ENCODE data around the gene EFTUD2. TPM values are rescaled to one million over a fixed set of nuclear protein-coding genes. Genes with fewer than 3 reads are reported as not detected.

Gene EFTUD2
- total RNA-seq, 1 donor from 2014 or later: 78.1 TPM

GRCh38 chr17:44898768-44899073 lies 524 bp downstream of the EFTUD2 start:
- H3K4me3 ChIP-seq (ENCODE audit: low read depth, low read length): peak overlapping the region; percentile 79
- DNase-seq (ENCODE audit: low read depth): no peak
- TF ChIP-seq CTCF (conservative IDR thresholded peaks at IDR 0.05; ENCODE audit: low read depth, low read length): no peak

- TF ChIP-seq CTCF (conservative IDR thresholded peaks at IDR 0.05; ENCODE audit: low read depth, low read length): no peak
- no peak for DNase-seq (ENCODE audit: low read depth)
- H3K4me3 ChIP-seq (ENCODE audit: low read depth, low read length): no peak overlapping the region
Observed at GRCh38 chr17:44894642-44895041, 4.6 kb downstream of the EFTUD2 start.

- no peak for TF ChIP-seq CTCF (conservative IDR thresholded peaks at IDR 0.05; ENCODE audit: low read depth, low read length)
- no peak for DNase-seq (ENCODE audit: low read depth)
- no peak overlapping the region for H3K4me3 ChIP-seq (ENCODE audit: low read depth, low read length)
Observed at GRCh38 chr17:44892250-44892649, 7.0 kb downstream of the EFTUD2 start.

GRCh38 chr17:44889003-44889402 lies 10.2 kb downstream of the EFTUD2 start:
- TF ChIP-seq CTCF (conservative IDR thresholded peaks at IDR 0.05; ENCODE audit: low read depth, low read length): no peak
- no peak for DNase-seq (ENCODE audit: low read depth)
- no peak overlapping the region for H3K4me3 ChIP-seq (ENCODE audit: low read depth, low read length)

GRCh38 chr17:44887971-44888954 lies 11.0 kb downstream of the EFTUD2 start:
- no peak for TF ChIP-seq CTCF (conservative IDR thresholded peaks at IDR 0.05; ENCODE audit: low read depth, low read length)
- no peak for DNase-seq (ENCODE audit: low read depth)
- H3K4me3 ChIP-seq (ENCODE audit: low read depth, low read length): no peak overlapping the region

GRCh38 chr17:44887016-44887415 lies 12.2 kb downstream of the EFTUD2 start:
- no peak for TF ChIP-seq CTCF (conservative IDR thresholded peaks at IDR 0.05; ENCODE audit: low read depth, low read length)
- DNase-seq (ENCODE audit: low read depth): no peak
- H3K4me3 ChIP-seq (ENCODE audit: low read depth, low read length): no peak overlapping the region

GRCh38 chr17:44884941-44885340 lies 14.3 kb downstream of the EFTUD2 start:
- no peak overlapping the region for H3K4me3 ChIP-seq (ENCODE audit: low read depth, low read length)
- DNase-seq (ENCODE audit: low read depth): no peak
- TF ChIP-seq CTCF (conservative IDR thresholded peaks at IDR 0.05; ENCODE audit: low read depth, low read length): no peak
